Activated CD4-positive, alpha-beta T cell treated with anti-CD3 and anti-CD28 coated beads for 48 hours (primary cell): Measurements from ENCODE around the gene SCP2.

ENCODE experiments used
- DNase-seq: peaks from one replicate; pipeline ENCODE4 v3.0.0-alpha.2; 2020

SCP2 gene

GRCh38 chr1:52927212-52928014, at the start of gene SCP2:
SCP2 (plus strand) TSS chr1:52927276; CDS start chr1:52927397, 121 bp downstream.
- peak; percentile 84 for DNase-seq

- DNase-seq, result no peak
Observed at GRCh38 chr1:52877554-52877953, 49.5 kb upstream of the SCP2 start.

- no peak for DNase-seq
Observed at GRCh38 chr1:52880206-52880605, 46.9 kb upstream of the SCP2 start.

- no peak for DNase-seq
Observed at GRCh38 chr1:52887483-52887882, 39.6 kb upstream of the SCP2 start.

- DNase-seq, result no peak
Observed at GRCh38 chr1:52892424-52893215, 34.5 kb upstream of the SCP2 start.

GRCh38 chr1:52899445-52899894, 27.6 kb upstream of the SCP2 start:
- DNase-seq, result no peak

GRCh38 chr1:52900402-52900801, 26.7 kb upstream of the SCP2 start:
- DNase-seq, result no peak

GRCh38 chr1:52901384-52901783, 25.7 kb upstream of the SCP2 start:
- DNase-seq, result no peak

GRCh38 chr1:52904208-52904926, 22.7 kb upstream of the SCP2 start:
- DNase-seq, result no peak

GRCh38 chr1:52904927-52905698, 22.0 kb upstream of the SCP2 start:
- DNase-seq, result peak; percentile 59

GRCh38 chr1:52906135-52906603, 20.9 kb upstream of the SCP2 start:
- no peak for DNase-seq

- no peak for DNase-seq
Observed at GRCh38 chr1:52907068-52907811, 19.8 kb upstream of the SCP2 start.

- no peak for DNase-seq
Observed at GRCh38 chr1:52907812-52908153, 19.3 kb upstream of the SCP2 start.

GRCh38 chr1:52911541-52911940, 15.5 kb upstream of the SCP2 start:
- DNase-seq, result no peak

- no peak for DNase-seq
Observed at GRCh38 chr1:52913014-52913413, 14.1 kb upstream of the SCP2 start.

GRCh38 chr1:52913537-52913936, 13.5 kb upstream of the SCP2 start:
- peak; percentile 16 for DNase-seq

GRCh38 chr1:52914463-52914862, 12.6 kb upstream of the SCP2 start:
- DNase-seq, result no peak

GRCh38 chr1:52915211-52915854, 11.7 kb upstream of the SCP2 start:
- DNase-seq, result no peak

GRCh38 chr1:52915855-52916220, 11.2 kb upstream of the SCP2 start:
- no peak for DNase-seq

- no peak for DNase-seq
Observed at GRCh38 chr1:52916241-52916975, 10.7 kb upstream of the SCP2 start.

- no peak for DNase-seq
Observed at GRCh38 chr1:52917156-52917555, 9.9 kb upstream of the SCP2 start.
